NCI-H82 treated with DMSO at 0.1 percent for 48 hours (cell line): ENCODE results near the gene SKI.

Source experiments
- DNase-seq: peaks from one replicate; lab custom pipeline; 2025; ENCODE audit not compliant: unreplicated experiment; lab: John Stamatoyannopoulos, UW

The SKI gene

DNA sequence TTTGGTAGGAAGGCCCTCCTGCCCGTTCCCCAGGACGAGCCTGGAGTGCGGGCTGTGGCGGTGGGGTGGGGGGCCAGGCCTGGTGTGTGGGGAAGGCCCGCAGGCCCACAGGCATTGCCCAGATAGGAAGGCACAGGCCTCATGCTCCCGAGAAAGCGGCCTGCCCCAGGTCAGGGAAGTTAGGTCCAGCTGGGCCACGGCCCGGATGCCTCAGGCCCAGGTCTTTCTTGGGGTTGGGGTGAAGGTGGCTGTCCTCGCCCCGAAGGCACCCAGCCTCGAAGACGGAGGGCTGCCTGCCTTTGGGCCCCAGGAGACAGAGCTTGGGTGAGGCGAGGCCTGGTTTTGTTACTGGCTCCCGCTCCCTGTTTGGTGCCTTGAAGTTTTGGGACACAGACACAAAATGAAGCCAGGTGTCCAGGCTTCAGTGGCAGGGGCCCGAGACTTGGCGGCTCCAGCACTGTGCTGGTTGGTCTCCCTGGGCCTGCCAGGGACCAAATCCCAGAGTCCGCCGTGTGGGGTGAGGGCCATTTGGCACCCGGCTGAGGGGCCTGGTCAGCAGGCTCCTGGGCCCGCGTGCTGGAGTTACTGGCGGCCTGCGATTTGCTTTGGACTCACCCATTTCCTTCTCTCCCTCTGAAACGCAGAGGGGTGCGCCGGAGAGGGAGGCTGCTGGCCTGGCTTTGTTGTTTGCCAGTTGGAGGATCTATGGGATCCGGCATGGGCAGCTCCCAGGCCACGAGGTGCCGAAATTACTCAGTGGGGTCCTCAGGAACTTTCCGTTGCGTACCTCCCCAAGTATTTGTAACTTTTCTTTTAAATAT is 2.0 kb downstream of the SKI start:
- no peak for DNase-seq

DNA sequence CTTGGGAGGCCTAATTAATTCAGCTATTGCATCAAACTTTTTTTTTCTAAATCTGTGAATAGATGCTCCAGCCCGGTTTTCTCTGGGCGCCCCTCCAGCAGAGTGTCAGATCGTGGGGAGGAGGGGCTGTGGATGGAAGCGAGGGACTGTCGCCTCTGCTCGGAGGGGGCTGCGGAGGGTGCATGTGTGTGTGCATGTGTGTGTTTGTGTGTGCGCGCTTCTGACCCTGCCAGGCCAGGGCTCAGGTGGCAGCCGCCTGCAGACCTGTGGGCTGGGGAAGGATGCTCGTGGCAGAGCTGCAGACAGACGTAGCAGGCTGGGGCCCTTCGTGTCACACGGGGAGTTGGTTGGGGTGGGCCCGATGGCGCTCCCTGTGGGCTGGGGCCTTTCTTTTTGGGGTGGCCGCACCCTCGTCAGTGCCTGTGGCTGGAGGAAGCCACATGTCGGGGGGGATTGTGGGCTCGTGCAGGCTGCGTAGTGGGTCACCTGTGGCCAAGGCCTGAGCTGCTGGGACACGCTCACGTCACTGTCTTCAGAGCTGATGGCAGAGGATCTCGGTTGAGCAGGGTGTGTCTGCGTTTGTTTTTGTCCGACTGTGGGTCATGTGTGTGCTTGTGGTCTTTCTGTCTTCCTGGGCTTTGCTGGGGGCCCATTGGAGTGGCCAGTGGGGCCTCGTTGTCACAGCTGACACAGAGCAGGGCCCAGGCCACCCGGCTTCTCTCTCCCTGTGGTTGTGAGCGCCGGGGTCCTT is 2.8 kb downstream of the SKI start:
- no peak for DNase-seq

- no peak for DNase-seq
Measured at GRCh38 chr1:2231532-2232254, 3.6 kb downstream of the SKI start.

- DNase-seq = no peak
Measured at GRCh38 chr1:2232255-2232915, 4.3 kb downstream of the SKI start.

DNA sequence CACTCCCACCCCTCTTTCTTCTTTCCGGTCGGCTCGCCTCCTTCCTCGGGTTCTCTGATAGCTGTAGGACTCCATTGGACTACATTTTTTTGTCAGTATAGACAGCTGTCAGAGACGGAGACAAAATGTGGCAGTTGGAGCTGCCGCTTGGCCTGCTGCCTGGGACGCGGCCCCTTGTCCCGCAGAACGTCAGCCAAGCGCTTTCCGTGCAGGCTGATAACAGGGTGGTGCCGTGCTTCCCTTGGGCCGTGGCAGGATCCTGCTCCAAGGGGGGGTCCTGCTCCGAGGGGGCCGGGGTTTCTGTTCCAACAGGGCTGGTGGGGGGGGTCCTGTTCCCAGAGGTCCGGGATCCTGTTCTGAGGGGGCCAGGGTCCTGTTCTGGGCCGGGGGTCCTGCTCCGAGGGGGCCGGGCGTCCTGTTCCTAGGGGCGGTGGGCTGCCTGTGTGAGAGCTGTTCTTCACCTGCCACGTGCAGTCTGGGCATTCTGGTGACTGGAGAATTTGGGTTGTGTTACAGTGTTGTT is 4.9 kb downstream of the SKI start:
- no peak for DNase-seq

GRCh38 chr1:2233468-2233867 is 5.3 kb downstream of the SKI start:
- DNase-seq = no peak

DNA sequence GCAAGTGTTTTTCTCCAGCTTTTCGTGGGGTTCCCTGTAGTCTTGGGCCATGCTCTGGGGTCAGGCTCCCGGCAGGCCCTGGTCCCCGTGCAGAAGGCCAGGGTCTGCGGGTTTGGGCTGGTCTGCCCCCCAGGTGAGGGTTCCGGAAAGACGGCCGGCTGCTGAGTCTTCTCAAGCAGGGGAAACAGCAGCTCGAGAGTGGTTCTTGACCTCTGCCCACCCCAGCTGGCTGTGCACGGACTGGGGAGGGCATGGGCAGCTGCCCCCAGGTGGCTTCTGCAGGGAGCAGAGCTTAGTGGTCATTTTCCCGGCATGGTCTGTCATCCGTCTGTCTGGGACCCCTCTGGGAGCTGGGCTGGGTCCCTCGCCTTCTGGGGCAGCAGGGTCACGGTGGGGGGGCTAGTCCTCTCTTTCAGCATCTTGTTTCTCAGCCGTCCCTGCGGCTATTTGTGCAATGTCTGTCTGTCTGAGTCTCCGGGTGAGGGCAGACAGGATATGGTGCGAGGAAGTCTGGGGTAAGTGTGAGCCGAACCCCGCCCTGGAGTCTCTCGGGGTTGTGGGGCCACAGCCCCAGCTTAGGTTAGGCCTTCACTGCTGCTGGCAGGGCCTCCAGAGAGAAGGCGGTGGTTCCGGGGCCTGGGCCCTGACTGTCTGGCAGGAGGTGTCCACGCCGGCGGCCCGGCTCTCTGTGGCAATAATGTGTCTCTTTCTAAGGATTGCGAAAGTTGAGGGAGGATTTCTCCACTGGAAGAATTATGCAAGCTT is 6.1 kb downstream of the SKI start:
- DNase-seq = no peak

DNA sequence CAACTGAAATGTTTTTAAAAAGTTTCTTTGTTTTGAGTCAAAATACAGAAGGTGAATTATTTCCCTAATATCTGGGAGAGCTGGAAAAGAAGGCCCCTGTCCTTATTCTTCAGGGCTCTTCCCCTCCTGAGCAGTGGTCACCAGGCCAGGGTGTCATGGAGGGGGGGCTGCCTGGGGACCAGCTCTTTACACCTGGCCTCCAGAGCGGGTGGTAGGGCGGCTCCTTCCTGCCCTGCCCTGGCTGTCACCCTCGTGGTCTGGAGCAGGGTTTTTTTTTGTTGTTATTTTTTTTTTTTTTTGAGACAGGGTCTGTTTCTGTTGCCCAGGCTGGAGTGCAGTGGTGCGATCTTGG is 6.6 kb downstream of the SKI start:
- no peak for DNase-seq

- DNase-seq = no peak
Measured at GRCh38 chr1:2235300-2235998, 7.3 kb downstream of the SKI start.

DNA sequence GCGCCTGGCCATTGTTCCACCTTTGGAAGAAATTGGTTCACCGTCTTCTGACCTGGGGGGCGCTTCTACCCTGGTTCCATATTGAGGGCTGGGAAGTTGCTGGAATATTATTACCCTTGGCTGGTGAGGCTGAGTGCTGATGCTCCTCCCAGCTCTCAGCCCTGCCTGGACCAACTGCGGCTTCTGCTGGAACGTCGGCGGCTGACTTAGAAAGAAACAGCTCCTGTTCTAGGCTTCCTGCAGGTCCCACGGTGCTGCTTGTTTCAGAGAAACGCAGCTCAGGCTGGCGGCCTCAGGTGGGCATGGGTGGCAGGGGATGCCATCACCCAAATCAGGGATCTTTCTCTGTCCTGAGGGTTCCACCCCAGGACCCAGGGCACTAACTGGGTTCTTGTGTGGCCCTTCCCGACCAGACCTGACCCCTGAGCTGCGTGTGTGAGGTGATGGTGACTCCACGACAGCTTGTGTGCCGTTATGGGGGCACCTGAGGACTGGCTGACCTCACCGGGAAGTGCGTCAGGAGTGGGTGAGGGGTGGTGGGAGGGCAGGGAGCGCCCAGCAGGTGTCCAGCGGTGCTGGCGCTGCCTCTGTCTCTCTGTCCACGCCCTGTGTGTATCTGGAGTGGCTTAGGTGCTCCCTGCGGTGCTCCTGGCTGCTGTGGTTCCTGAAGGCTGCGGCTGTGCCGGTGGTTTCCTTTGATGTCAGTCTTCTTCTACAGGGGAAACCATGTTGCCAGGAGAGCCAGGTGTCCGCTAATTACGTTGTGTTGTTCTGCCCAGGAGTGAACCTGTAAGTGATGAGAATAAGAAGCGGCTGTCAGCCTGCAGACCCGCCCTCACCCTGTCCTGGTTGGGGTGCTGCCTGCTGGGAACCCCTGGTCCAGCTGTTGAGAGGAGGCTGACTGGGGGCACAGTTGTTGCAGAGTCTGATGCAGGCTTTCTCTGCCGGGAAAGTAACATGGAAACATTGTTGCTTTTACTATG is 8.9 kb downstream of the SKI start:
- DNase-seq = no peak

GRCh38 chr1:2237773-2238172 is 9.7 kb downstream of the SKI start:
- no peak for DNase-seq

- no peak for DNase-seq
Measured at GRCh38 chr1:2238361-2239012, 10.4 kb downstream of the SKI start.

GRCh38 chr1:2239013-2239370 is 10.9 kb downstream of the SKI start:
- DNase-seq = no peak

- DNase-seq = no peak
Measured at GRCh38 chr1:2239384-2239985, 11.4 kb downstream of the SKI start.

DNA sequence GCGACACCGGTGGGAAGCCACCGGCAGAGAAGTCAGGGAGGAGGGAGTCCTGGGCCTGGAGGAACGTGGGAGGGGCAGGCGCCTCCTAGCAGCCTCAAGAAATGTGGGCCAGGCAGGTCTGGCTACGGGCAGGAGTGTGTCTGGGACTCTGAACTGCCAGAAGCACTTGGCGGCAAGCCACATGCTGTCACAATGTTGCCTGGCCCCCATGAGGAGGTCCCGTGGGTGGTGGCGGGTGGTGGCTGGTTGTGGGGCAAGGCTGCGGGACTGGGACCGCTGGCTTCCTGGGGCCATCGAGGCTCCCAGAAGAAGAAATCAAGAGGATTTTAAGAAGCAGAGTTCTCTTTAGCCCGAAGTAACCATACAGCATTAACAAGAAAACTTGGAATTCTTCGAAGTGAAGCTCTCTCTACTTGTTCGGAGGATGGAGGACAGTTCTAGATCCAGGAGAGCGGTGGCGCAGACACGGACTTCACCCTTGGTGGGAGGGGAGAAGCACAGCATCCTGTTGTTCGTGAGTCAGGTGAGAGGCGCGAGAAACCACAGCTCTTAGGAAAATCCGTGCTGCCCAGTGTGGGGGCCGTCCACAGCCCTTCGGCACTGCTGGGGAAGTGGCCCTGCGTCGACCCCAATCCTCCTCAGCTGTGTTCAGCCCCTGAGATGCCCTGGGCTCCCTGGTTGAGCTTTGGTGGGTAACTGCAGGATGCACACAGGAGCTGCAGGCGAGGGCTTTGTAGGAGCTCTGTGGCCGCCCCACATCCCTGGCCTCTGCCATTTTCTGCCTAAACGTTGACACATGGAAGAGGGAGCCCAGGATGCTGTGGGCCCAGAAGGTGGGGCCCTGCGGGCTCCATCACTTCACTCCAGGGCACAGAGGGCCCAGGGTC is 12.4 kb downstream of the SKI start:
- no peak for DNase-seq

- DNase-seq = no peak
Measured at GRCh38 chr1:2241820-2242219, 13.7 kb downstream of the SKI start.
